Ishikawa (cell line): ENCODE data around the gene ASPRV1.

Experiments
- FOXM1 ChIP-seq: IDR thresholded peaks from 2 replicates; pipeline ENCODE4 v1.6.1; 2012; ENCODE audit warnings: low read depth, borderline replicate concordance
- RAD21 ChIP-seq: IDR thresholded peaks from 2 replicates; pipeline ENCODE4 v1.6.1; 2012; ENCODE audit warnings: low read depth
- TAF1 ChIP-seq: IDR thresholded peaks from 2 replicates; pipeline ENCODE4 v1.6.1; 2012; ENCODE audit warnings: low read depth, mild to moderate bottlenecking

DNA sequence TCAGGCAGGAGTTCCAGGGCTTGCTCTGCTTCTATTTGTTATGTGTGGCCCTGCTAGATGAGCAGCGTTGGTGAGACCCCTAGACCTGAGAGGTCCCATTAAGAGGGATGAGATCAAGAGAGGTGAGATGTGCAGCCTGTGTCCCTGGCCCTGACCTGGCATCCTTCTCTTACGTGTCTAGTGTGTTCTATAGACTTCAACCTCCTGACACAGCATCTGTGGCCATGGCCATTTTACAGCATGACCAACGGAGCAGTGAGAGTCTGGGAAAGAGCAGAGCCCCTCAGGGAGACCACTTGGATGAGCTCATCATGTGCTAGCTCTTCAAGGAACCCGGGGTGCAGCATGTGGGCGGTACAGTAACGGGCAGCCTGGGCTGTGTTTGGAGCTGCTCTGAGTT is 32.7 kb upstream of the ASPRV1 start:
- TF ChIP-seq RAD21 (no peak), FOXM1 (no peak), TAF1 (no peak)
